Mesenchymal stem cell (in vitro differentiated cells and primary cell): Measurements from ENCODE around the gene LRP1B.
"Not testable (repeated sequence)": the region's sequence is repeated elsewhere in the genome, so short reads cannot be mapped to it uniquely, and the experiment has no call there.

Experiments
- DNase-seq: peaks from one replicate; pipeline ENCODE4 v3.0.0-alpha.2; 2013
- H2AFZ ChIP-seq: one replicate; pipeline ENCODE4 v1.6.1; 2013; ENCODE audit warnings: low read depth, mild to moderate bottlenecking, control low read depth, inconsistent platforms, low read length, moderate library complexity
- H2AK5ac ChIP-seq: 2 replicates; pipeline ENCODE4 v1.6.1; 2013; ENCODE audit warnings: low read length, moderate library complexity, mild to moderate bottlenecking, inconsistent platforms; ENCODE audit not compliant: severe bottlenecking
- H2BK120ac ChIP-seq: one replicate; pipeline ENCODE4 v1.6.1; 2013; ENCODE audit warnings: low read depth, mild to moderate bottlenecking, inconsistent platforms, low read length, moderate library complexity
- H2BK12ac ChIP-seq, 2 experiments: one replicate each; pipeline ENCODE4 v1.6.1; 2013; ENCODE audit warnings: inconsistent platforms in 2 of 2, low read length in 2 of 2, mild to moderate bottlenecking in 2 of 2, moderate library complexity in 2 of 2, control low read depth in 1 of 2
- H2BK15ac ChIP-seq: one replicate; pipeline ENCODE4 v1.6.1; 2013; ENCODE audit warnings: mild to moderate bottlenecking, low read depth, inconsistent platforms; ENCODE audit not compliant: poor library complexity, severe bottlenecking
- H2BK5ac ChIP-seq: 2 replicates; pipeline ENCODE4 v1.6.1; 2013; ENCODE audit warnings: low read depth, mild to moderate bottlenecking, low read length, control low read depth, inconsistent platforms; ENCODE audit not compliant: poor library complexity, severe bottlenecking
- H3K14ac ChIP-seq, 2 experiments: one replicate each; pipeline ENCODE4 v1.6.1; 2013; ENCODE audit warnings: inconsistent platforms in 2 of 2, low read length in 2 of 2, control low read depth in 1 of 2, mild to moderate bottlenecking in 1 of 2, moderate library complexity in 1 of 2
- H3K18ac ChIP-seq, 2 experiments: one replicate each; pipeline ENCODE4 v1.6.1; 2013; ENCODE audit warnings: inconsistent platforms in 2 of 2, low read length in 2 of 2, control low read depth in 1 of 2, low read depth in 1 of 2, mild to moderate bottlenecking in 1 of 2
- H3K23ac ChIP-seq, 2 experiments: one replicate each; pipeline ENCODE4 v1.6.1; 2013; ENCODE audit warnings: inconsistent platforms in 2 of 2, low read length in 2 of 2, mild to moderate bottlenecking in 2 of 2, moderate library complexity in 2 of 2, control low read depth in 1 of 2
- H3K27ac ChIP-seq: 2 replicates; pipeline ENCODE4 v1.5.1; 2013; ENCODE audit warnings: mild to moderate bottlenecking, moderate library complexity, low read length, control low read depth, inconsistent platforms; ENCODE audit not compliant: poor library complexity, severe bottlenecking
- H3K27me3 ChIP-seq, 2 experiments: 2 replicates each; pipeline versions ENCODE4 v1.6.1 to v1.7.0; 2013; ENCODE audit warnings: low read length in 2 of 2, mild to moderate bottlenecking in 2 of 2, moderate library complexity in 2 of 2, control low read depth in 1 of 2, inconsistent platforms in 1 of 2; ENCODE audit not compliant: control insufficient read depth in 1 of 2, insufficient read depth in 1 of 2
- H3K36me3 ChIP-seq, 2 experiments: 2 replicates each; pipeline versions ENCODE4 v1.6.1 to v1.7.0; 2013; ENCODE audit warnings: low read length in 2 of 2, control low read depth in 1 of 2, inconsistent platforms in 1 of 2, low read depth in 1 of 2, mild to moderate bottlenecking in 1 of 2; ENCODE audit not compliant: insufficient read depth in 2 of 2, control insufficient read depth in 1 of 2
- H3K4ac ChIP-seq, 2 experiments: one replicate each; pipeline ENCODE4 v1.6.1; 2013; ENCODE audit warnings: inconsistent platforms in 2 of 2, low read length in 2 of 2, mild to moderate bottlenecking in 2 of 2, moderate library complexity in 2 of 2, control low read depth in 1 of 2, low read depth in 1 of 2
- H3K4me1 ChIP-seq: 2 replicates; pipeline ENCODE4 v1.6.1; 2013; ENCODE audit warnings: low read depth, low read length, control low read depth; ENCODE audit not compliant: control insufficient read depth, insufficient read depth
- H3K4me2 ChIP-seq: 2 replicates; pipeline ENCODE4 v1.6.1; 2013; ENCODE audit warnings: low read length, mild to moderate bottlenecking, inconsistent platforms; ENCODE audit not compliant: poor library complexity, severe bottlenecking
- H3K4me3 ChIP-seq, 2 experiments: 2 replicates each; pipeline versions ENCODE4 v1.5.1 to v1.7.0; 2013; ENCODE audit warnings: low read length in 2 of 2, mild to moderate bottlenecking in 2 of 2, control low read depth in 1 of 2, low read depth in 1 of 2; ENCODE audit not compliant: insufficient read depth in 1 of 2
- H3K79me1 ChIP-seq: replicated peaks from 2 replicates; pipeline ENCODE4 v1.6.1; 2013; ENCODE audit warnings: mild to moderate bottlenecking, control low read depth, low read length, inconsistent platforms; ENCODE audit not compliant: poor library complexity, severe bottlenecking
- H3K9ac ChIP-seq: 2 replicates; pipeline ENCODE4 v1.7.0; 2013; ENCODE audit warnings: mild to moderate bottlenecking, low read length, moderate library complexity
- H3K9me3 ChIP-seq: 2 replicates; pipeline ENCODE4 v1.7.0; 2013; ENCODE audit warnings: mild to moderate bottlenecking, low read length; ENCODE audit not compliant: control insufficient read depth
- H4K8ac ChIP-seq: one replicate; pipeline ENCODE4 v1.6.1; 2013; ENCODE audit warnings: inconsistent platforms, mild to moderate bottlenecking, low read length, moderate library complexity
- H4K91ac ChIP-seq: one replicate; pipeline ENCODE4 v1.6.1; 2013; ENCODE audit warnings: mild to moderate bottlenecking, low read length, inconsistent platforms
- WGBS: methylation state at CpG from one replicate; pipeline ENCODE4 v1.1.7; 2013; ENCODE audit warnings: mixed read lengths; 5-methylcytosine and 5-hydroxymethylcytosine counted together

LRP1B gene

DNA sequence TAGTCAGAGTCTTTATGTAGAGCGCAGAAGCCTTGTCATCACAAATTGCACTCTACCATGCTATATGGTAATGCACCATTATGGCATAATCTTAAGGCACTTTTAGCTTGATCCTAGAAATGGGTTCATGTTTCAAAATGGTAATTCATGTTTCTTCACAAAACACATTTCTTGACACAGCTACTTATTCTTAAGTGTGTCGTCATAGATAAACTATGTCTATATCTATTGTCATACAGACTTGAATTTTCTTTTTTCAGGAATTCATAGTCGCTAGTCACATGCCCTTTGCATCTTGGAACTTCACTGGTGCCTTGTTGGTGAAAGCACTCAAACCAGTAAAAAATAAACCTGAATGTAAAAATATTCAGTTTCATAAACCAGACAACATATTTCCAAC lies 1578.2 kb downstream of the LRP1B start:
- 98% methylated on average over 3 of the region's 3 CpGs for WGBS
- Histone ChIP-seq H3K27me3 (no peaks in the 10 kb centered on the region), H3K9me3 (no peaks in the 10 kb centered on the region), H3K4ac (no peak overlapping the region), H3K14ac (no peak overlapping the region), H3K4me2 (no peak overlapping the region), H3K23ac (no peak overlapping the region), H3K27ac (no peak overlapping the region), H4K8ac (no peak overlapping the region), H3K9ac (no peak overlapping the region), H4K91ac (no peak overlapping the region), H3K36me3 (no peaks in the 10 kb centered on the region), H2BK5ac (no peak overlapping the region), H2AFZ (no peak overlapping the region), H3K4me3 (no peak overlapping the region), H3K18ac (no peak overlapping the region), H2BK15ac (no peak overlapping the region), H2BK12ac (no peak overlapping the region), H3K4me1 (no peaks in the 10 kb centered on the region), H2AK5ac (no peak overlapping the region), H3K79me1 (no peaks in the 10 kb centered on the region), H2BK120ac (no peak overlapping the region)
- DNase-seq = no peak

GRCh38 chr2:140551287-140551686 lies 1579.5 kb downstream of the LRP1B start:
- Histone ChIP-seq H3K4ac (no peak overlapping the region), H3K27me3 (no peaks in the 10 kb centered on the region), H3K9ac (no peak overlapping the region), H3K14ac (no peak overlapping the region), H3K27ac (peak overlapping the region; percentile 69), H3K4me3 (no peak overlapping the region), H3K9me3 (no peaks in the 10 kb centered on the region), H2BK15ac (no peak overlapping the region), H3K79me1 (no peaks in the 10 kb centered on the region), H2BK120ac (no peak overlapping the region), H3K4me2 (no peak overlapping the region), H2AK5ac (no peak overlapping the region), H4K91ac (no peak overlapping the region), H2BK12ac (no peak overlapping the region), H3K36me3 (no peaks in the 10 kb centered on the region), H3K23ac (no peak overlapping the region), H3K18ac (no peak overlapping the region), H4K8ac (no peak overlapping the region), H3K4me1 (no peaks in the 10 kb centered on the region), H2AFZ (no peak overlapping the region), H2BK5ac (peak overlapping the region; percentile 4)
- 89% methylated on average over 1 of the region's 1 CpG for WGBS
- no peak for DNase-seq

GRCh38 chr2:140550821-140551220 lies 1580.0 kb downstream of the LRP1B start:
- Histone ChIP-seq H3K14ac (no peak overlapping the region), H2BK15ac (no peak overlapping the region), H3K79me1 (no peaks in the 10 kb centered on the region), H2BK120ac (no peak overlapping the region), H3K9me3 (no peaks in the 10 kb centered on the region), H4K8ac (no peak overlapping the region), H3K23ac (no peak overlapping the region), H3K18ac (no peak overlapping the region), H3K27me3 (no peaks in the 10 kb centered on the region), H2BK5ac (peak overlapping the region; percentile 74), H3K4ac (no peak overlapping the region), H4K91ac (no peak overlapping the region), H2BK12ac (no peak overlapping the region), H3K4me3 (no peak overlapping the region), H3K36me3 (no peaks in the 10 kb centered on the region), H3K4me2 (no peak overlapping the region), H3K9ac (no peak overlapping the region), H2AFZ (no peak overlapping the region), H3K27ac (peak overlapping the region; percentile 69), H2AK5ac (no peak overlapping the region), H3K4me1 (no peaks in the 10 kb centered on the region)
- WGBS = 95% methylated on average over 2 of the region's 2 CpGs
- DNase-seq = no peak

DNA sequence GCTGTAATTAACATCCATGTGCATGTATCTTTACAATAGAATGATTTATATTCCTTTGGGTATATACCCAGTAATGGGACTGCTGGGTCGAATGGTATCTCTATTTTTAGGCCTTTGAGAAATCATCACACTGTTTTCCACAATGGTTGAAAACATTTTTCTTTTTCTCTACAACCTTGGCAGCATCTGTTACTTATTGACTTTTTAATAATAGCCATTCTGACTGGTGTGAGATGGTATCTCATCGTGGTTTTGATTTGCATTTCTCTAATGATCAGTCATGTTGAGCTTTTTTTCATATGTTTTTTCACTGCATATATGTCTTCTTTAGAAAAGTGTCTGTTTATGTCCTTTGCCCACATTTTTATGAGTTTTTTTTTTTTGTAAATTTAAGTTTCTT lies 1586.0 kb downstream of the LRP1B start:
- H2BK15ac ChIP-seq, H2AFZ ChIP-seq, H3K4me1 ChIP-seq: not testable (repeated sequence)

More for the DNA sequence above, 1586.0 kb downstream of the LRP1B start:
- not testable (repeated sequence) for DNase-seq, H4K8ac ChIP-seq, H3K36me3 ChIP-seq, H3K27me3 ChIP-seq, H2BK12ac ChIP-seq, H3K9me3 ChIP-seq, H3K4me3 ChIP-seq, H3K18ac ChIP-seq, H4K91ac ChIP-seq, H3K9ac ChIP-seq, H3K79me1 ChIP-seq, H3K23ac ChIP-seq, H3K4me2 ChIP-seq, H3K4ac ChIP-seq, H2BK5ac ChIP-seq, H2BK120ac ChIP-seq, H3K14ac ChIP-seq, H3K27ac ChIP-seq, H2AK5ac ChIP-seq
- WGBS = 100% methylated on average over 1 of the region's 2 CpGs
